Measurements from ENCODE around the gene ADAMTSL5.
A peak's percentile ranks its signal among the peaks of the same experiment; 100 is the strongest.
"Not testable (repeated sequence)": the region's sequence is repeated elsewhere in the genome, so short reads cannot be mapped to it uniquely, and the experiment has no call there.

ADAMTSL5 gene

GRCh38 chr19:1528596-1529429 lies 16.0 kb upstream of the ADAMTSL5 start:
- DNase-seq: no peak

GRCh38 chr19:1527650-1528309 lies 15.0 kb upstream of the ADAMTSL5 start:
- DNase-seq: no peak

DNA sequence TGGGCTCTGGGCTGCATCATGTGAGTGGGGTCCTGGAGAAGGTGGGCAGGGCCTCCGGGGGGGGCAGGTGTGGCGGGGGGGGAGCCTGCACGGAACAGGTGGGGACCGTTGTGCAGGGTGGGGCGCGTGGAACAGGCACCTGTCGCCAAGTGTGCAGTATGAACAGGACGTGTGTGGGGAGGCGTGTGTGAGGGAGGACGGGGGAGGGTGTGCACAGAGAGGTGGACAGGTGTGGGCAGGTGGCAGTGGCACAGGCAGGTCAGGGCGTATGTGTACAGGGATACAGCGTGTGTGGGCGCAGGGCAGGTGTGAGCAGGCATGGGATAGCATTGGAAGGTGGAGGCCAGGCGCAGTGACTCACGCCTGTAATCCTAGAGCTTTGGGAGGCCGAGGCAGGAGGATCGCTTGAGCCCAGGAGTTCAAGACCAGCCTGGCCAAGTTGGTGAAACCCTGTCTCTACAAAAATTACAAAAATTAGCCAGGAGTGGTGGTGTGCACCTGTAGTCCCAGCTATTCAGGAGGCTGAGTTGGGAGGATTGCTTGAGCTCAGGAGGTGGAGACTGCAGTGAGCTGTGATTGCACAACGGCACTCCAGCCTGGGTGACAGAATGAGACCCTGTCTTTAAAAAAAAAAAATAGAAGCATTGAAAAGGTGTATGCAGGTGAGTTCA lies 14.3 kb upstream of the ADAMTSL5 start:
- no peak for DNase-seq

GRCh38 chr19:1526066-1526778 lies 13.4 kb upstream of the ADAMTSL5 start:
- no peak for DNase-seq

GRCh38 chr19:1525343-1525742 lies 12.5 kb upstream of the ADAMTSL5 start:
- no peak for DNase-seq

DNA sequence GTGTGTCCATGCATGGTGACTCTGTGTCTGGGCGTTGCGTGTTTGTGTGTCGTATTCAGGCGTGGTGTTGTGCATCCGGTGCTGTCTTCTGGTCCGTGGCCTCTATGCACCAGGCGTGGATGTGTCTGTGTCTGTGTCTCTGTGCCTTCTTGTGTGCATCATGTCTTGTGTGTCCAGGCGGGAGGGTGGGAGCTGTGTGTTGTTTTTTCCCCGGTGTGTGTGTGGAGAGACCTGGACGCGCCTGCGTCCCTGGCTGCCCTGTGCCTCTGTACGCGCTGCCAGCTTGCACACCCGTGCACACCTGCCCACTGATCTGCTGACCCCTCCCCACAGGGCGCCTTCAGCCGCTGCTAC lies 12.1 kb upstream of the ADAMTSL5 start:
- no peak for DNase-seq

GRCh38 chr19:1524287-1524971 lies 11.6 kb upstream of the ADAMTSL5 start:
- no peak for DNase-seq

DNA sequence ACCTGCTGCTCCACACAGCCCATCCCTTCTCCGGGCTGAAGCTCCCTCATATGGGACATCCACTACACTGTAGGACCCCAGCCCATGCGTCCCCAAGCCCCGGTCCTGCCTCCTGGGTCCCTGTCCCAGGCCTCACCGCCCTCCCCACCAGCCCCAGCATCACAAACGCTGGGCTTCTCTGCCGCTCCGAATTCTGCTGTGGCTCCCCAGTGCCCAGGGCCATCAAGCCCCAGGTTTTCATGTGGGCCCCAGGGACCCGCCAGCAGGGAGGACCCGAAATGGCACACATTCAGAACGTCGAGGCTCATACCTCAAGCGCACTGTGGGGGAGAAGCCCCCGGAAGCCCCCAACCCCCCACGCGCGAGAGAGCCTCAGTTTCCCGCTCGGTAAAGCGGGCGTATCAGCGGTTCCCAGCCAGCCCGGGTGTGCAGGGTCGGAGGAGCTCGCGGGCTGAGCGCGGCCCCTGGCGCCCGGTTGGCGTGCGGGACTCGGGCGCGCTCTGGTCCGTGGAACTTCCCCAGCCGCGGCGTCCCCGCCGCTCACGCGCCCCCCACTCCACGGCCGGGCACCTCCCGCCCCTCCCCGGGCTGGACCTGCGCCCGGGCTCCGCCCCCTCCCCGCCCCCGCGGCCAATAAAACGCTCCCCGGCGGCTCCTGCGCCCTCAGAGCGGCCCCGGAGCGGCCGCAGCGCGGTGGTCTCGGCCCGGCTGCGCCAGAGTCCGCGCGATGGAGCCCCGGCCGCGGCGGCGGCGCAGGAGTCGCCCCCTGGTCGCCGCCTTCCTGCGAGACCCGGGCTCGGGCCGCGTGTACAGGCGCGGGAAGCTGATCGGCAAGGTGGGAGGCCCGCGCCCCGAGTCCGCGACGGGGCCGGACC lies 10.8 kb upstream of the ADAMTSL5 start, which contains the start of gene PLK5:
PLK5 (plus strand) TSS at position 666 of the 875 bp plus-strand sequence. CDS start 2,920 bp downstream, outside the sequence.
- DNase-seq: no peak

DNA sequence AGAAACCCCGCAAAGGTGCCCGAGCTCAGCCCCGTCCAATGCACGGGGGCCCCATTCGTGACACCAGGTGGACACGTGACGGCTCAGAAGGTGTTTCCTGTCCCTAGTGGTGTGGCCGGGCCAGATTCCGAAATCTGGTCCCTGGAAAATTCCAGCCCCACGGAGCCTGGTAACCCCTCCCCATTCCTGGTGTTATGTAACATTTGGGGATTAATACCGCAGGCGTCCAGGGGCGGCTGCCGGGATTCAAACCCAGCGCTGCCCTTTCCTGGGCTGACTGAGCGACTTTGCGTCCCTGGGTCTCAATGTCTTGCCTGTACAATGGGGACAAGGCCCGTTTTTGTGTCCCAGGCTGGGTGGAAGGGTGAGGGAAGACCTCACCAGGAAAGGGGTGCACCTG lies 10.0 kb upstream of the ADAMTSL5 start:
- DNase-seq: no peak

DNA sequence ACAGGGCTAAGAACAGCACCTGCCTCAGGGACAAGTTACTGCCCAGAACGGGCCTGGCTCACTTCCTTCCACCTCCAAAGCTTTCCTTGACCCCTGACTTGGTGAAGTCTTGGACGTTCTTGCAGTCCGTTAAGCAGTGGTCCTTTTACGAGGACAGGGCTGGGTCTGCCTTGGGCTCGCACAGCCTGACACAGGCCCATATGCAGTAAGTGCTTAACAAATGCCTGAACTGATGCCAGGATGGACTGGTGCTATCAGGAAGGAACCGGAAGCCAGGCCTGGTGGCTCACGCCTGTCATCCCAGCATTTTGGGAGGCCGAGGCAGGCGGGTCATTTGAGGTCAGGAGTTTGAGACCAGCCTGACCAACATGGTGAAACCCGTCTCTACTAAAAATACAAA lies 9.2 kb upstream of the ADAMTSL5 start:
- no peak for DNase-seq

DNA sequence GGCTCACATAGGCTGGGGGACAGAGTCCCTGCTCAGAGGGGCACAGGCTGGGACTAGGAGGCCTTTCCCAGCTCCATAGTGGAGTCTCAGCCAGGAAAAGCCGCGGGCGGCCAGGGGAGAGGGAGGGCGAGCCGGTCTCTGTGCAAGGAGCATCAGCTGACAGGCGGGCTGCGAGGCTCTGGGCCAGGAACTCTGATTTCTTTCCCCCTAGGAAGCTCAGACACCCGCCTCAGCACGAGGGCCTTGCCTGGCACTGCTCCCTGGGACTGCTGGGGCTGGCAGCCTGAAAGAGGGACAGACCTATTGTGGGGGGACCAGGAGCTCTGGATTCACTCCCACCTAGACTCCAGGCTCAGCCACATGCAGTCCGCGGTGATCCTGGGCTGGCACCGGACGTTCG lies 8.8 kb upstream of the ADAMTSL5 start:
- no peak for DNase-seq

GRCh38 chr19:1520203-1520780 lies 7.5 kb upstream of the ADAMTSL5 start:
- no peak for DNase-seq

GRCh38 chr19:1519802-1520201 lies 7.0 kb upstream of the ADAMTSL5 start:
- DNase-seq: not testable (repeated sequence)

GRCh38 chr19:1518471-1518870 lies 5.7 kb upstream of the ADAMTSL5 start:
- DNase-seq: no peak

DNA sequence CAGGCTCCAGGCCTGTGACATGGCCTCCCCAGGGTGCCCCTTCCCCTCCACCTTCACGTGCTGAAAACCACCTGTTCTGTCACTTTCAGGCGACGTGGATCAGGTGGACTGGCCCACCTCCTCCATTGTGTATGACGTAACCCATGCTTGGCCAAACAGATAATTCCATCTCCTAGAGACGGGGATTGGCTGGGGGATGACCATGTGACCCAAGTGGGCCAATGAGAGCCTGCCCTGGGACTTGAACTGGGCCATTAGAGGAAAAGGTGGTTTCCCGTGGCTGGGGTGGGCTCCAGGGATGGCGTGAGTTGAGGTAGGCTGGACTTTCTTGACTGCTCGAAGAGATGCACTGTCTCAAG lies 3.6 kb upstream of the ADAMTSL5 start:
- no peak for DNase-seq

GRCh38 chr19:1514986-1515721 lies 2.3 kb upstream of the ADAMTSL5 start:
- no peak for DNase-seq

DNA sequence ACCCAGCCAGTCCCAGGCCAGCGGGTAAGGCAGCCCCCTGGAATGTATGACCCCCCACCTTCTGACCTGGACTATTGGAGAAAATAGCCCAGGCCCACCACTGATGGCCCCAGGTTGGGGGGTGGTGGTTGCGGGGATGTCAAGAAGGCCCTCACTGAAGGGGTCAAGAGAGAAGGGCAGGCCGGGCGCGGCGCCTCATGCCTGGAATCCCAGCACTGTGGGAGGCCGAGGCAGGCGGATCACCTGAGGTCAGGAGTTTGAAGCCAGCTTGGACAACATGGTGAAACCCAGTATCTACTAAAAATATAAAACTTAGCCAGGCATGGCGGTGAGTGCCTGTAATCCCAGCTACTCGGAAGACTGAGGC lies 1.5 kb upstream of the ADAMTSL5 start:
- no peak for DNase-seq

GRCh38 chr19:1513499-1514294 lies 878 bp upstream of the ADAMTSL5 start:
- peak; percentile 16 to 43 for DNase-seq

Measured in bone marrow (tissue), 2 donors.